Stimulated activated CD4-positive, alpha-beta T cell treated with anti-CD3 and anti-CD28 coated beads, Interleukin-15, amount 100 ng/mL, for 1 hour (primary cell): ENCODE measurements around the gene PRTN3.
"Not testable (repeated sequence)": the region's sequence is repeated elsewhere in the genome, so short reads cannot be mapped to it uniquely, and the experiment has no call there.

Source experiments
- DNase-seq, 2 donors: peaks; one replicate each; pipeline ENCODE4 v3.0.0-alpha.2; 2020; ENCODE audit warnings: low read depth in 1 of 2, low spot score in 1 of 2

The PRTN3 gene

GRCh38 chr19:815079-815774 is 25.6 kb upstream of the PRTN3 start:
- DNase-seq = no peak

GRCh38 chr19:815775-816499 is 24.9 kb upstream of the PRTN3 start:
- DNase-seq = no peak

- no peak for DNase-seq
Observed at GRCh38 chr19:816500-816857, 24.3 kb upstream of the PRTN3 start.

- DNase-seq = not testable (repeated sequence)
Observed at GRCh38 chr19:820212-820611, 20.6 kb upstream of the PRTN3 start.

GRCh38 chr19:821231-821824 is 19.5 kb upstream of the PRTN3 start:
- no peak for DNase-seq

- no peak for DNase-seq
Observed at GRCh38 chr19:821825-822503, 18.8 kb upstream of the PRTN3 start, which contains the start of gene PLPPR3. PLPPR3 (minus strand) TSS chr19:821955; CDS start chr19:821559, 396 bp downstream.

- no peak for DNase-seq
Observed at GRCh38 chr19:823565-824121, 17.2 kb upstream of the PRTN3 start.

- no peak for DNase-seq
Observed at GRCh38 chr19:824885-825284, 15.9 kb upstream of the PRTN3 start.

GRCh38 chr19:825897-826644 is 14.7 kb upstream of the PRTN3 start:
- no peak for DNase-seq

GRCh38 chr19:827314-827709 is 13.5 kb upstream of the PRTN3 start:
- DNase-seq = no peak

- DNase-seq = no peak
Observed at GRCh38 chr19:827710-828321, 13.0 kb upstream of the PRTN3 start, which contains the start of gene AZU1. AZU1 (plus strand) TSS chr19:827837; CDS start chr19:827847, 10 bp downstream.

- DNase-seq = no peak
Observed at GRCh38 chr19:829129-829758, 11.6 kb upstream of the PRTN3 start.

GRCh38 chr19:831407-832369 is 9.1 kb upstream of the PRTN3 start:
- no peak for DNase-seq

GRCh38 chr19:834216-834615 is 6.6 kb upstream of the PRTN3 start:
- DNase-seq = no peak

GRCh38 chr19:835210-835810 is 5.5 kb upstream of the PRTN3 start:
- no peak for DNase-seq

GRCh38 chr19:842802-843179 is 2.0 kb downstream of the PRTN3 start:
- DNase-seq = not testable (repeated sequence)

GRCh38 chr19:843180-843835 is 2.5 kb downstream of the PRTN3 start:
- no peak for DNase-seq
